T-helper 2 cell (primary cell): ENCODE data around the gene GSK3A.

Experiments used
- DNase-seq, 5 experiments: peaks; one replicate each; pipeline versions ENCODE4 v3.0.0 to v3.0.0-alpha.2; 2012 to 2022

The GSK3A gene

GRCh38 chr19:42198676-42199439 lies 43.5 kb downstream of the GSK3A start:
- peak in 4 of 5 experiments; percentile 43 to 97 (median 82) for DNase-seq

- DNase-seq, result peak in 1 of 5 experiments; percentile 54
Measured at GRCh38 chr19:42197375-42197817, 45.0 kb downstream of the GSK3A start.

GRCh38 chr19:42196011-42197001 lies 46.1 kb downstream of the GSK3A start:
- no peak for DNase-seq

- no peak for DNase-seq
Measured at GRCh38 chr19:42193706-42194105, 48.7 kb downstream of the GSK3A start.

GRCh38 chr19:42193294-42193693 lies 49.1 kb downstream of the GSK3A start:
- no peak for DNase-seq

GRCh38 chr19:42191855-42192254 lies 50.5 kb downstream of the GSK3A start:
- DNase-seq, result no peak

- DNase-seq, result no peak
Measured at GRCh38 chr19:42191330-42191729, 51.1 kb downstream of the GSK3A start.

- no peak for DNase-seq
Measured at GRCh38 chr19:42189133-42189532, 53.3 kb downstream of the GSK3A start.

- no peak for DNase-seq
Measured at GRCh38 chr19:42188665-42189064, 53.7 kb downstream of the GSK3A start.

GRCh38 chr19:42185277-42185676 lies 57.1 kb downstream of the GSK3A start:
- DNase-seq, result peak in 2 of 5 experiments; percentile 30 to 91

- peak; percentile 33 to 65 (median 56) for DNase-seq
Measured at GRCh38 chr19:42184401-42184861, 58.0 kb downstream of the GSK3A start.
